A549 (cell line): Measurements from ENCODE around the gene GREM1.

Experiments used
- CBX2 ChIP-seq: fragments of 200-600 bp; sonication (generic); IDR thresholded peaks from 2 replicates; pipeline ENCODE4 v1.6.1; 2016; ENCODE audit warnings: low read depth, mild to moderate bottlenecking, borderline replicate concordance
- FOSL2 ChIP-seq, 2 experiments: fragments of 450-650 bp in 1 of 2; fragments of >200 bp in 1 of 2; sonication (Bioruptor Twin) in 1 of 2; formaldehyde crosslinking; IDR thresholded peaks; 2 replicates each; pipeline versions ENCODE4 v1.5.0 to v1.6.1; 2016 to 2020; ENCODE audit warnings: mild to moderate bottlenecking in 1 of 2, moderate library complexity in 1 of 2
- MYC ChIP-seq: IDR thresholded peaks from 2 replicates; pipeline ENCODE4 v1.6.1; 2012; ENCODE audit warnings: mild to moderate bottlenecking, inconsistent platforms, low read length, improper control_type of control experiment, borderline replicate concordance
- POLR2A ChIP-seq: IDR thresholded peaks from 2 replicates; pipeline ENCODE4 v1.6.1; 2012; ENCODE audit warnings: mild to moderate bottlenecking, low read length
- RCOR1 ChIP-seq: fragments of 150-350 bp; IDR thresholded peaks from 2 replicates; pipeline ENCODE4 v1.6.1; 2014; ENCODE audit warnings: antibody characterized with exemption, low read length, low read depth
- TF ChIP-seq, protein P1 (sequence below): IDR thresholded peaks from 2 replicates; pipeline ENCODE4 v1.6.1; 2012
- TF ChIP-seq, protein P2 (sequence below): fragments of 250-450 bp; sonication (Bioruptor Pico); IDR thresholded peaks from 2 replicates; pipeline ENCODE4 v1.5.0; 2021; ENCODE audit warnings: mild to moderate bottlenecking, moderate library complexity, borderline replicate concordance
- TF ChIP-seq, protein P3 (sequence below): fragments of 200-600 bp; sonication (generic); IDR thresholded peaks from 2 replicates; pipeline ENCODE4 v1.6.1; 2016; ENCODE audit warnings: antibody characterized with exemption, mild to moderate bottlenecking, moderate library complexity
- TF ChIP-seq, protein P4 (sequence below): fragments of >200 bp; sonication (Bioruptor Twin); formaldehyde crosslinking; IDR thresholded peaks from 3 replicates; pipeline ENCODE4 v1.5.1; 2016
- TF ChIP-seq, protein P5 (sequence below): IDR thresholded peaks from 2 replicates; pipeline ENCODE4 v1.6.1; 2012; ENCODE audit warnings: low read depth, borderline replicate concordance

DNA sequence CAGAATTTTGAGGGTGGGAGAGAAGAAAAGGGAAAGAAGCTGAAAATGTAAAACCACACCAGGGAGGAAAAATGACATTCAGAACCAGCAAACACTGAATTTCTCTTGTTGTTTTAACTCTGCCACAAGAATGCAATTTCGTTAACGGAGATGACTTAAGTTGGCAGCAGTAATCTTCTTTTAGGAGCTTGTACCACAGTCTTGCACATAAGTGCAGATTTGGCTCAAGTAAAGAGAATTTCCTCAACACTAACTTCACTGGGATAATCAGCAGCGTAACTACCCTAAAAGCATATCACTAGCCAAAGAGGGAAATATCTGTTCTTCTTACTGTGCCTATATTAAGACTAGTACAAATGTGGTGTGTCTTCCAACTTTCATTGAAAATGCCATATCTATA, 15.5 kb downstream of the GREM1 start:
- TF ChIP-seq, protein P1, sequence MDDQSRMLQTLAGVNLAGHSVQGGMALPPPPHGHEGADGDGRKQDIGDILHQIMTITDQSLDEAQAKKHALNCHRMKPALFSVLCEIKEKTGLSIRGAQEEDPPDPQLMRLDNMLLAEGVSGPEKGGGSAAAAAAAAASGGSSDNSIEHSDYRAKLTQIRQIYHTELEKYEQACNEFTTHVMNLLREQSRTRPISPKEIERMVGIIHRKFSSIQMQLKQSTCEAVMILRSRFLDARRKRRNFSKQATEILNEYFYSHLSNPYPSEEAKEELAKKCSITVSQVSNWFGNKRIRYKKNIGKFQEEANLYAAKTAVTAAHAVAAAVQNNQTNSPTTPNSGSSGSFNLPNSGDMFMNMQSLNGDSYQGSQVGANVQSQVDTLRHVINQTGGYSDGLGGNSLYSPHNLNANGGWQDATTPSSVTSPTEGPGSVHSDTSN: no peak
- TF ChIP-seq, protein P2, sequence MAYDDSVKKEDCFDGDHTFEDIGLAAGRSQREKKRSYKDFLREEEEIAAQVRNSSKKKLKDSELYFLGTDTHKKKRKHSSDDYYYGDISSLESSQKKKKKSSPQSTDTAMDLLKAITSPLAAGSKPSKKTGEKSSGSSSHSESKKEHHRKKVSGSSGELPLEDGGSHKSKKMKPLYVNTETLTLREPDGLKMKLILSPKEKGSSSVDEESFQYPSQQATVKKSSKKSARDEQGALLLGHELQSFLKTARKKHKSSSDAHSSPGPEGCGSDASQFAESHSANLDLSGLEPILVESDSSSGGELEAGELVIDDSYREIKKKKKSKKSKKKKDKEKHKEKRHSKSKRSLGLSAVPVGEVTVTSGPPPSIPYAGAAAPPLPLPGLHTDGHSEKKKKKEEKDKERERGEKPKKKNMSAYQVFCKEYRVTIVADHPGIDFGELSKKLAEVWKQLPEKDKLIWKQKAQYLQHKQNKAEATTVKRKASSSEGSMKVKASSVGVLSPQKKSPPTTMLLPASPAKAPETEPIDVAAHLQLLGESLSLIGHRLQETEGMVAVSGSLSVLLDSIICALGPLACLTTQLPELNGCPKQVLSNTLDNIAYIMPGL: no peak
- TF ChIP-seq CBX2 (no peak), POLR2A (no peak), RCOR1 (no peak), FOSL2 (IDR thresholded peaks at IDR 0.05) (no peak), FOSL2 (CRISPR knock-in tag; IDR thresholded peaks at IDR 0.05) (no peak), MYC (no peak)
- TF ChIP-seq, protein P3, sequence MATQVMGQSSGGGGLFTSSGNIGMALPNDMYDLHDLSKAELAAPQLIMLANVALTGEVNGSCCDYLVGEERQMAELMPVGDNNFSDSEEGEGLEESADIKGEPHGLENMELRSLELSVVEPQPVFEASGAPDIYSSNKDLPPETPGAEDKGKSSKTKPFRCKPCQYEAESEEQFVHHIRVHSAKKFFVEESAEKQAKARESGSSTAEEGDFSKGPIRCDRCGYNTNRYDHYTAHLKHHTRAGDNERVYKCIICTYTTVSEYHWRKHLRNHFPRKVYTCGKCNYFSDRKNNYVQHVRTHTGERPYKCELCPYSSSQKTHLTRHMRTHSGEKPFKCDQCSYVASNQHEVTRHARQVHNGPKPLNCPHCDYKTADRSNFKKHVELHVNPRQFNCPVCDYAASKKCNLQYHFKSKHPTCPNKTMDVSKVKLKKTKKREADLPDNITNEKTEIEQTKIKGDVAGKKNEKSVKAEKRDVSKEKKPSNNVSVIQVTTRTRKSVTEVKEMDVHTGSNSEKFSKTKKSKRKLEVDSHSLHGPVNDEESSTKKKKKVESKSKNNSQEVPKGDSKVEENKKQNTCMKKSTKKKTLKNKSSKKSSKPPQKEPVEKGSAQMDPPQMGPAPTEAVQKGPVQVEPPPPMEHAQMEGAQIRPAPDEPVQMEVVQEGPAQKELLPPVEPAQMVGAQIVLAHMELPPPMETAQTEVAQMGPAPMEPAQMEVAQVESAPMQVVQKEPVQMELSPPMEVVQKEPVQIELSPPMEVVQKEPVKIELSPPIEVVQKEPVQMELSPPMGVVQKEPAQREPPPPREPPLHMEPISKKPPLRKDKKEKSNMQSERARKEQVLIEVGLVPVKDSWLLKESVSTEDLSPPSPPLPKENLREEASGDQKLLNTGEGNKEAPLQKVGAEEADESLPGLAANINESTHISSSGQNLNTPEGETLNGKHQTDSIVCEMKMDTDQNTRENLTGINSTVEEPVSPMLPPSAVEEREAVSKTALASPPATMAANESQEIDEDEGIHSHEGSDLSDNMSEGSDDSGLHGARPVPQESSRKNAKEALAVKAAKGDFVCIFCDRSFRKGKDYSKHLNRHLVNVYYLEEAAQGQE: no peak
- TF ChIP-seq, protein P4, sequence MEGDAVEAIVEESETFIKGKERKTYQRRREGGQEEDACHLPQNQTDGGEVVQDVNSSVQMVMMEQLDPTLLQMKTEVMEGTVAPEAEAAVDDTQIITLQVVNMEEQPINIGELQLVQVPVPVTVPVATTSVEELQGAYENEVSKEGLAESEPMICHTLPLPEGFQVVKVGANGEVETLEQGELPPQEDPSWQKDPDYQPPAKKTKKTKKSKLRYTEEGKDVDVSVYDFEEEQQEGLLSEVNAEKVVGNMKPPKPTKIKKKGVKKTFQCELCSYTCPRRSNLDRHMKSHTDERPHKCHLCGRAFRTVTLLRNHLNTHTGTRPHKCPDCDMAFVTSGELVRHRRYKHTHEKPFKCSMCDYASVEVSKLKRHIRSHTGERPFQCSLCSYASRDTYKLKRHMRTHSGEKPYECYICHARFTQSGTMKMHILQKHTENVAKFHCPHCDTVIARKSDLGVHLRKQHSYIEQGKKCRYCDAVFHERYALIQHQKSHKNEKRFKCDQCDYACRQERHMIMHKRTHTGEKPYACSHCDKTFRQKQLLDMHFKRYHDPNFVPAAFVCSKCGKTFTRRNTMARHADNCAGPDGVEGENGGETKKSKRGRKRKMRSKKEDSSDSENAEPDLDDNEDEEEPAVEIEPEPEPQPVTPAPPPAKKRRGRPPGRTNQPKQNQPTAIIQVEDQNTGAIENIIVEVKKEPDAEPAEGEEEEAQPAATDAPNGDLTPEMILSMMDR: no peak
- TF ChIP-seq, protein P5, sequence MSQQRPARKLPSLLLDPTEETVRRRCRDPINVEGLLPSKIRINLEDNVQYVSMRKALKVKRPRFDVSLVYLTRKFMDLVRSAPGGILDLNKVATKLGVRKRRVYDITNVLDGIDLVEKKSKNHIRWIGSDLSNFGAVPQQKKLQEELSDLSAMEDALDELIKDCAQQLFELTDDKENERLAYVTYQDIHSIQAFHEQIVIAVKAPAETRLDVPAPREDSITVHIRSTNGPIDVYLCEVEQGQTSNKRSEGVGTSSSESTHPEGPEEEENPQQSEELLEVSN: no peak
